ENCODE measurements around the gene HAUS3.

DNA sequence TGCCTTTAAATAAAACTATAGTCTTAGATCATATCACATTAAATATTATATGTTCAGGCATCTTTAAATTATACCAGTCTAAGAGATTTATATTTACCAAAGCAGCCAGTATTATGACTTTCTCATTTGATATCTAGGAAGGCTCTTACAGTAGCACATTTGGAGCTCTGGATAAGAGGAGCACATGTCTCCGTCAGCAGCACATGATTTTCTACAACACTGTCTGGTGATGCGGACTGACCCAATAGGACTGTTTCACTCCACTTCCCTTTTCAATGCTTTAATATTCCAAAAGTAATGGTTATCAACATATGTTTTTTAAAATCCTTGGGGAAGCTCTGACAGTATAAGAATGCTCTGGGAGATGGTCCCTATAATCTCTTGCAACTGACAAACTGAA is 61.5 kb downstream of the HAUS3 start:
- TF ChIP-seq, protein P1, sequence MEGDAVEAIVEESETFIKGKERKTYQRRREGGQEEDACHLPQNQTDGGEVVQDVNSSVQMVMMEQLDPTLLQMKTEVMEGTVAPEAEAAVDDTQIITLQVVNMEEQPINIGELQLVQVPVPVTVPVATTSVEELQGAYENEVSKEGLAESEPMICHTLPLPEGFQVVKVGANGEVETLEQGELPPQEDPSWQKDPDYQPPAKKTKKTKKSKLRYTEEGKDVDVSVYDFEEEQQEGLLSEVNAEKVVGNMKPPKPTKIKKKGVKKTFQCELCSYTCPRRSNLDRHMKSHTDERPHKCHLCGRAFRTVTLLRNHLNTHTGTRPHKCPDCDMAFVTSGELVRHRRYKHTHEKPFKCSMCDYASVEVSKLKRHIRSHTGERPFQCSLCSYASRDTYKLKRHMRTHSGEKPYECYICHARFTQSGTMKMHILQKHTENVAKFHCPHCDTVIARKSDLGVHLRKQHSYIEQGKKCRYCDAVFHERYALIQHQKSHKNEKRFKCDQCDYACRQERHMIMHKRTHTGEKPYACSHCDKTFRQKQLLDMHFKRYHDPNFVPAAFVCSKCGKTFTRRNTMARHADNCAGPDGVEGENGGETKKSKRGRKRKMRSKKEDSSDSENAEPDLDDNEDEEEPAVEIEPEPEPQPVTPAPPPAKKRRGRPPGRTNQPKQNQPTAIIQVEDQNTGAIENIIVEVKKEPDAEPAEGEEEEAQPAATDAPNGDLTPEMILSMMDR (IDR thresholded peaks at IDR 0.05): no peak
- no peak for TF ChIP-seq POLR2A (IDR thresholded peaks at IDR 0.05)

All from uterus (tissue), 2 donors.